Transverse colon (tissue), 3 donors: ENCODE data around the gene INPPL1.

ENCODE experiments used
- CTCF ChIP-seq, 5 experiments: fragments of 200-600 bp in 3 of 5; fragments of 450-650 bp in 2 of 5; sonication (generic) in 3 of 5; IDR thresholded peaks; 1 replicate in 2 of 5; 2 replicates in 3 of 5; pipeline ENCODE4 v1.5.1; 2016 to 2017; ENCODE audit warnings: antibody characterized with exemption in 5 of 5, inconsistent platforms in 3 of 5, mild to moderate bottlenecking in 2 of 5, moderate library complexity in 1 of 5
- POLR2A ChIP-seq: fragments of 450-650 bp; IDR thresholded peaks from one replicate; pipeline ENCODE4 v1.6.1; 2016; ENCODE audit warnings: antibody characterized with exemption, mild to moderate bottlenecking, moderate library complexity

GRCh38 chr11:72218251-72218745 lies 6.3 kb upstream of the INPPL1 start:
- TF ChIP-seq POLR2A: no peak
- TF ChIP-seq CTCF (IDR thresholded peaks at IDR 0.05): no peak
